NCI-H2171 treated with DMSO at 0.1 percent for 48 hours (cell line): ENCODE measurements around the gene FOXO3.
A peak's percentile ranks its signal among the peaks of the same experiment; 100 is the strongest.
"Not testable (repeated sequence)": the region's sequence is repeated elsewhere in the genome, so short reads cannot be mapped to it uniquely, and the experiment has no call there.

ENCODE experiments used
- DNase-seq: peaks from one replicate; lab custom pipeline; 2025; lab: John Stamatoyannopoulos, UW

Gene FOXO3

DNA sequence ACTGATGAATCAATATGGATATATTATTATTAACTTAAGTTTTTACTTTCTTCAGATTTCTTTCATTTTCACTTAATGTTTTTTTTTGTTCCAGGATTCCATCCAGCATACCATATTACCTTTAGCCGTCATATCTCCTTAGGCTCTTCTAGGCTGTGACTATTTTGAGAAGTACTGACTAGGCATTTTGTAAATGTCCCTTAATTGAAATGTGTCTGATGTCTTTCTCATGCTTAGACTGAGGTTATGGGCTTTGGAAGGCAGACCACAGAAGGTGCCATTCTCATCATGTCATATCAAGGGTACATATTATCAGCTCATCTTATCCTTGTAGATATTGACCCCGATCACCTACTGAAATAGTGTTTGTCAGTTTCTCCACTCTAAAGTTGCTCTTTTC is 101.3 kb downstream of the FOXO3 start:
- DNase-seq: no peak

DNA sequence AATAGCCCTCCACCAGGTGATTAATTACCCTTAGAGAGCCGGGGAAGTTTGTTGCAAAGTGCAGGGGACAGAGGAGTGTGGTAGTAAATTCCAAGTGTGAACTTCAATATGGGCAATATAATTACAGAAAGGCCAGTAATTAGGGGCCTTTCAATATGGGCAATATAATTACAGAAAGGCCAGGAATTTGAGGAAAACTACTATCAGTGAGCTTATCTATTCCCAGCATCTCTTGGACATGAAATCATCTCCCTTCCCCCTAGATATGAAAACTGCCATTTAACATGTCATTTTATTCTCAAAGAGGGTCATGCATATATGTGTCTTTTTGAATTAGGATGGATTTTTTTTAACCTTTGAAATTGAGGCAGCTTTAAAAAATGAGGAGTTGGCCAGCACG is 102.0 kb downstream of the FOXO3 start:
- DNase-seq: no peak

DNA sequence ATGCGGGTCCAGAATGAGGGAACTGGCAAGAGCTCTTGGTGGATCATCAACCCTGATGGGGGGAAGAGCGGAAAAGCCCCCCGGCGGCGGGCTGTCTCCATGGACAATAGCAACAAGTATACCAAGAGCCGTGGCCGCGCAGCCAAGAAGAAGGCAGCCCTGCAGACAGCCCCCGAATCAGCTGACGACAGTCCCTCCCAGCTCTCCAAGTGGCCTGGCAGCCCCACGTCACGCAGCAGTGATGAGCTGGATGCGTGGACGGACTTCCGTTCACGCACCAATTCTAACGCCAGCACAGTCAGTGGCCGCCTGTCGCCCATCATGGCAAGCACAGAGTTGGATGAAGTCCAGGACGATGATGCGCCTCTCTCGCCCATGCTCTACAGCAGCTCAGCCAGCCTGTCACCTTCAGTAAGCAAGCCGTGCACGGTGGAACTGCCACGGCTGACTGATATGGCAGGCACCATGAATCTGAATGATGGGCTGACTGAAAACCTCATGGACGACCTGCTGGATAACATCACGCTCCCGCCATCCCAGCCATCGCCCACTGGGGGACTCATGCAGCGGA is 102.9 kb downstream of the FOXO3 start:
- not testable (repeated sequence) for DNase-seq

DNA sequence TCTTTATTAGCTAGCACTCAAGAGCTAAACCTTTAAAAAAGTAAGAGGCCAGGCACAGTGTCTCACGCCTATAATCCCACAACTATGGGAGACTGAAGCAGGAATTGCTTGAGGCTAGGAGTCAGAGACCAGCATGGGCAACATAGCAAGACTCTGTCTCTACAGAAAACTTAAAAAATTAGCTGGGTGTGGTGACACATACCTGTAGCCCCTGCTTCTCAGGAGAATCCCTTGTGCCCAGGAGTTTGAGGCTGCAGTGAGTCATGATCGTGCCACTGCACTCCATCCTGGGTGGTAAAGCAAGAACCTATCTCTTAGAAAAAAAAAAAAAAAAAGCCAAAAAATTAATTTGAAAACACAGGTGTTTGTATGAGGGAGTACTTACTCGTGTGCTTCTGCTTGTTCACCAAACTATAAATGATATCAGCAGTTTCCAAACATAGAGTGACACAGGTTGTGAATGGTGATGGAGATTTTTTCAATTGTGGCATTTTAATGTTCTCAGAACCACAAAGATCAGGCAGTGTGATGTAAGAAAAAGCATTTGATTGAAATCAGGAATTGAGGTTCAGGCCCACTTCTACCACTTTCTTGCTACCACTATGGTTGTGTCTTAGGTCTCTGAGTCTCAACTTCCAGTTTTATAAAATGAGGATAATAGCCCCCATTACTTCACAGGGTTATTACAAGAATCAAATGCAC is 104.9 kb downstream of the FOXO3 start:
- DNase-seq: no peak

DNA sequence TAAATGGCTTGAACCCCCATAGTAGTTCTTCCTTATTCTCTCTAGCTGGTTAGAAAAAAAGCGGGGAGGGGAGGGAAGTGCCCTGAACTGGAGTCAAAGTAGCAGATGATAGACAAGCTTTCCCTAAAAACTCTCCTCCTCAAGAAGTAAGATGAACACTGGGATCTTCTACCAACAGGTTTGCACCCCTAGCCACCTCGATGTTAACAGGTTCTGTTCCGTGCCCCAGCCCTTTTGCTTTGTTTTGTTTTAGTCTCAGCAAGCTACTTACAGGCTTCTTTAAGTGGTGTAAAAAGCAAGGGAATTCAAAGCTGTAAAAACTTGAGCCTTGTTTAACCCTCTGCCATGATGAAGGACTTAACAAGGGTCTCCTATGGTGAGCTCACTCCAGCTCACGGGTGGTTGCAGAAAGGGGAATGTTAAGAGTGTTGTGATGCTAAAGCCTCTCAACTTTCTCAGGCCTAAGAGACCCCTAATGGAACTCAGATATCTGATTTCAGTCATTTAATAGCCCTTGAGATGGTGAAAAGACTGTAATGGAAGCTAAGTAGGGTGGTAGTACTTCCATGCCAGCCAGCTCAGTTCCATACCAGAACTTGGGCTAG is 106.0 kb downstream of the FOXO3 start:
- DNase-seq: no peak

DNA sequence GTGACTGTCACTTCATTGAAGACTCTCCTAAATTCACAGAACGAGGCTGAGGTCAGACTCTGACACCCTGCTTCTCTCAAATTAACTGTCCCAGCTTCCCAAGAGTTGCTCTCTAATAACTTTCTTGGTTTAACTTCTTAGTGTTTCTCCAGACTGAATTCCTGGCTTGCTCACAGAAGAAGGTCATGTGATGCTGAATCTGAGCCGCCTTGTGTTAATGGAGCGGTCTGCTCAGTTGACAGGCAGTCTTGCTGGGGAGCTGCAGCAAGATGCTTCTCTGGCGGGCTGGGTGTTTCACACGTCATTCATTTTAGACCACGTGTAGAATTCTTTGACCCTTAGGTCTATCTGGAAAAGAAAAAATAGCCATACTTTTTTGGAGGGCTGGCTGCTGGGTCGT is 107.3 kb downstream of the FOXO3 start:
- no peak for DNase-seq

DNA sequence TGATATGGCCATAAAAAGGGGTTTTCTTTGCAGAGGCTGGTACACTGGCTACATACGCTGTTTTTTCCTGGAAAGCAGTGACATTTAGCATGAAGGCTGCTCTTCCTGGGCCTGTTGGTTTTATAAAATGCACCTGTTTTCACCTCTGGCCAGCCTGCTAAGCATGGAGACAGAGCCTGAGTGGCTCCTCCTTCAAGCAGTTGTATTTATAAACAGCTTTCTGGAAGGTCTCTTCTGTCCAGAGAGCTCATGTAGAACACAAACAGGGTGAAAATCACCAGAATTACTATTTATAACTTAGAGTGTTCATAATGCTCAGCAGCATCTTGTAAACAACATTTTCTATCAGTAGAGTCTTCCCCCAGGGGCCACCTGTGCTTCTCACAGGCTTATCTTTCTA is 109.0 kb downstream of the FOXO3 start:
- no peak for DNase-seq

DNA sequence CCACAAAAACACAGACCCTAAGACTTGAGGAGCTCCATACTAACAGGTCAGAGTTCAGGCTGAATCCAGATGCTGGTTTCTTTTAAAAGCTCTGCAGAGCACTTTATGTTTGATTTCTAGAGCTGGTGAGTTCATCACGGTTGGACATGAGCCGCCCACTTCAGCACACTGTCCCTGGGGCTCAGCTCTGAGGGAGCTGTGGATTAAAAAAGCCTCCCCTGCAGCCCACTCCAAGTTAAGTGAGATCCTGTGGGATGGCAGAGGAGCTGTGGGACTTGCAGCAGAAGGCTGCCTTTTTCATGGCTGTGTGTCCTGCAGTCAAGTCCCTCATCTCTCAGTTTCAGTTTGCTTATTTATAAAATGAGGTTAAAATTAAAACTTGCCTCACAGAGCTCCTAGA is 110.5 kb downstream of the FOXO3 start:
- DNase-seq: no peak

DNA sequence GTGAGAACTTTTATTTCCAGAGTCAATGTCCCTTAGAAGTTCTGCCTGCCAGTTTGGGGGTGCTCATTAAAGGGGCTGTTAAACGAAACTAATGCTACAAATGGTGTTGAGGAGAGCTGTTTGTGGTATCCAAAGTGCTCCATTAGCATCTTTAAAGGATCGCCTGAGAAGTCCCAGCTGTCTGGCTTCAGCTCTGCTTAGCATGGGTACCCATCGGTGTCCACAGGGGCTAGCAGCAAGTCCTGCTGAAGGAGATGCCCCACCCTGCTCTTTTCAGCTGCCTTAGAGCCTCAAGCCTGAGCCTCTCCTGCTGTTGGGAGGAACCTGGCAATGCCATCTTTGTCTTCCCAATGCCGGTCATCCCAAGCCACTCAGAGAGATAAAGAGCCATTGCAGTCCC is 111.1 kb downstream of the FOXO3 start:
- DNase-seq: no peak

DNA sequence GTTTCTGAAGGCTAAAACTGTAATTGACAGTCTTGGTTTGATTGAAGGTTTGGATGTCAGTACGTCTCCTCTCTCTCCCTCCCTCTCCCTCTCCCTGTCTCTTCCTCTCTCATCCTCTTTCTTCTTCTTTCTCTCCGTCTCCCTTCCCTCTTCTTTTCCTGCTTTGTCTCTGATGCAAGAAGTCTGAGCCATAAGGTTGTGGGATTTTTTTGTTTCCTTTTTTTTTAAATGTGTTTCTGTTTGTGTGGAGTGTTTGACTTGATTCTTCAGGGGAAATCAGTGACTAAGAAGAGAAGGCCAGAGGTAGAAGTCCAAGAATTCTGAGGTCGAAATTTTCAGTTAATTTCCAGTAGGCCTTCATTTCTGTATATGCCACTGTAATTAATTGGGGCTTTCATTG is 111.9 kb downstream of the FOXO3 start:
- DNase-seq: no peak

DNA sequence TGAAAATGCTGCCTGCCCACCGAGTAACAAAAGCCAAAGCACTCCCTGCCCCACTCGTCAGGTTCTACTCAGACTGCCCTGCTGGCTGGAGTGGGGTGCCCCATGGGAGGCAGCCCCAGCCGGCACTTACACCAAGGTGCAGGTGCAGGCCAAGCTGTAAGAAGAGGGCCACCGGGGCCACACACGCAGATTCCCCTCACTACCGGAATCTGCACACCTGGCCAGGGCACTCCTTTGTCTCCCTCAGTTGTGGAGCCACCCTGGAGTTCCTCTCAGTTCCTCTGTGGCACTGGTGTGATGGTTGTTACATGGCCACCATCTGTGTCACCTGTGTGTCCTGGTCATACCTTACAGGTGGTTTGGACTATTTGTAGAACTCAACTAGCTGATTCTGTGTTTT is 112.4 kb downstream of the FOXO3 start:
- no peak for DNase-seq

DNA sequence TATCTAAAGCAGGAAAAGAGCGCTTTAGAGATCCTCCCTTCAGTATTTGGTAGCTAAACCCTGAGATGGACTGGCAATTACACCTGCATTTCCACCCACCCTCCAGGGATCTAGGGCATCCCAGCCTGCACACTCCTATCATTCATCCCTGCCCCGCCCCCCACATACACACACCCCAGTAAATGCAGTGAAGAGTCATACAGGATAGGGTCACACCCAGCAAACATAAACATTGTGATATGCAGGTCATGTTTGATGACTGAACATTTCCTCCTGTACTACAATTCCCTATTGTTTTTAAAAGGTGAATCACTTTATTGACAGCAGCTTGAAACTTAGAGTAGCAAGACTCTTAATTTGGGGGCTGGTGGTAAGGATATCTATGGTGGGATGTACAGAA is 112.9 kb downstream of the FOXO3 start:
- no peak for DNase-seq

DNA sequence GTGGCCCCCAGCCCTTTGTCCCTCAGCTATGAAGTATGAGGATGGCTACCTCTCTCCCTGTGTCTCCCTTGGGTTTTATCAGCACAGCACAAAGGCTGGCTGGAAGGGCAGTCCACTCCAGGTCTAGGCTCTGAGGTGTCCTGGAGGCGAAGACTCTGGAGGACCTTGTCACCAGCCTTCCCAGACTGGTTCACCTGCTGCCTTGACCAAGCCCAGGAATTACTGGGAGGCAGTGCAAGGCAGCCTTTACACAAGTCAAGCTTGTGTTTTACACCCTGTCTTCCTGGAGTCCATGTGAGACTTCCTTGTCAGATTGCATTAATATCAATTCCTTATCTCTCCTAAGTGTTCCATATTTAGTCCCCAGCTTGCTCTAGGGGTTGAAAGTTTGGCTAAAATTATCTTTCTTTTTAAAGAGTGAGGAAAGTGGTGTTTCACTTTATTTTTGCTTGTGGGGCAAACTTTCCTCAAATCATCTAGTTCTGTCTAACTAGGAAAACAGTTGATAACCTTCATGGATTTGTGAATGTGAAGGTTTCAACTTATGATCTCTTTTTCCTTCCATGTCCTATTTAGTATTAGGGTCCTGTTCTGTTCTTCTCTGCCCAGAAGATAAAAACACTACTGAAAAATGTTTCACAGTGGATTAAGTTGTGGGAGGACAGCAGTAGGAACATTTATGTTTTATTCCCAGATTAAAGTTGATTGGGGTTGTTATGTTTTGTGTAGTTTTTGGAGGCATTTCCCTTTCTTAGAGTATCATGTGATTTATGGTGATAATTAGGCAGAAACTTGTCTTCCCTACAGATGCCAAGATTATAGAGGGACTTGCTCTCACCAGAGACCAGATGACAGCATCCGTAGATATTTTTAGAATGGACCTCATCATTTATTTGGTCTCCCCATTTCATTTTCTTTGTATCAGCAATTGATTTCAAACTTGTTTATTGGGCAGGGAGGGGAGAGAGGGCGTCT is 114.8 kb downstream of the FOXO3 start:
- no peak for DNase-seq

DNA sequence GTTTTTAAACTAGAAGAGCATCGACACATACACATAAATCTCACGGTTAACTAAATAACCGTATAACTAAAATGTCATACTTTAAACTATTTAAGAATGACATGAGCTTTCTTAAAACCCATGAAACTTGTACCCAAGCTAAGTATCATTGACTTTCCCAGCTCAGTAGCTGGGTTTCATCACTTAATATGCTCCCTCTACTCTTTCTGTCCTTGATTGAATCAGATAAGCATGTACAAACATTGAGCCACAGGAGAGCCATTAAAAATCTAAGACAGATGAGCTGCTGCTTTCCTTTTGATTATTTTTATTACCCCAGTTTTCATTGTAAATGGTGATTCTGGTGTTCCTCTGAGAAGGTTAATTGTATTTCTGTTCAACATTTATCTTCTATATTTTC is 115.8 kb downstream of the FOXO3 start:
- no peak for DNase-seq

DNA sequence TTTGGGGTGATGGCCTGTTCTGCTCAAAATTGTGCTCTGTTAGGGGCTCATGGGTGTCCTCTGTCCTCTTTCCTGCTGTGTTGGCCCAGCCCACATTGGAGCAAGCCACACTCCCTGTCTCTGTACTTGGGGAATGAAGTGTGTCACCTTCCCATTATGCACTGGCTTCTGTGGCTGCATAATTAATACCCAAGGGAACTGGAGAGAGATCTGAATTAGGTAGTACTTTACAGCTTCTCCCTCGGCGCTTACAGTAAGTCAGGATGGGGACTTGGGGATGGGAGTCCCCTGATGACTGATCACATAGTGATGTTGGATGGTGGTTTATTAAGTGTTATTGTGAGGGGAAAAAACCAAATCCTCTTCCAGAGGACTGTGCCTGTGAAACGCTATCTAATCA is 116.6 kb downstream of the FOXO3 start:
- DNase-seq: peak; percentile 40

DNA sequence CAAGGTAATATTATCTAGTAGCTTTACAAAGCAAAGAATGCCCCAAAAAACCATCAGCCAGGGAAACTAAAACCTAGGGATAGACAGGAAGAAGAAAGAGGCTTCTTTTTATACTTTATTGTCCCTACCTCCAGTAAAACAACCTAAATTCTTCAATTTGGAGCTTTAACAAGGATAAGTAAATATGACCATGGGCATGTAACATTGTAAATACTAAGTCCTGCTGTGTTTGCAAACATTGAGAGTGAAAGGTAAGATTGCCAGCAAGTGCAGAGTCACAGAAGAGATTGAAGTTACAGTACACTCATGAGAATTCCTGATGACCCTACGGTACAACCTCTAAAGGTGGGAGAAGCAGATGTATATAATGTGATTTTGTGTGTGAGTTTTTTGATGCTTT is 117.2 kb downstream of the FOXO3 start:
- no peak for DNase-seq

DNA sequence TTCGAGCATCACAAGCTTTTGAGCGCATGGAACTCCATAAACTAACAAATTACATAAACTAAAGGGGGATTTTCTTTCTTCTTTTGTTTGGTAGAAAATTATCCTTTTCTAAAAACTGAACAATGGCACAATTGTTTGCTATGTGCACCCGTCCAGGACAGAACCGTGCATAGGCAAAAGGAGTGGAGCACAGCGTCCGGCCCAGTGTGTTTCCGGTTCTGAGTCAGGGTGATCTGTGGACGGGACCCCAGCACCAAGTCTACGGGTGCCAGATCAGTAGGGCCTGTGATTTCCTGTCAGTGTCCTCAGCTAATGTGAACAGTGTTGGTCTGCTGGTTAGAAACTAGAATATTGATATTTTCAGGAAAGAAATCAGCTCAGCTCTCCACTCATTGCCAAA is 119.6 kb downstream of the FOXO3 start:
- not testable (repeated sequence) for DNase-seq

DNA sequence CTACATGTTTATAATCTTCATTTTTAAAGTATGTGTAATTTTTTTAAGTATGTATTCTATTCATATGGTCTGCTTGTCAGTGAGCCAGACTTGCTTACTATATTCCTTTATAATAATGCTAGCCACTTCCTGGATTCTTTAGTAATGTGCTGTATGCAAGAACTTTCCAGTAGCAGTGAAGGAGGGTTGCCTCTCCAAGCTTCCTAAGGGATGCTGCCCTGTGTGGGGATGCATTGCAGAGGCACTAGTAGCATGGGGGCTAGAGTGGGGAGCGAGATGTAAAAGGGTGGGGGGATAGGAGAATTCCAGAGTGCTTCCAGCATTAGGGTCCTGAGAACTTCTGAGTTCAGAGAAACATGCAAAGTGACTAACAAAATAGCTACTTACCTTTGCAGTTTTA is 121.0 kb downstream of the FOXO3 start:
- DNase-seq: not testable (repeated sequence)

DNA sequence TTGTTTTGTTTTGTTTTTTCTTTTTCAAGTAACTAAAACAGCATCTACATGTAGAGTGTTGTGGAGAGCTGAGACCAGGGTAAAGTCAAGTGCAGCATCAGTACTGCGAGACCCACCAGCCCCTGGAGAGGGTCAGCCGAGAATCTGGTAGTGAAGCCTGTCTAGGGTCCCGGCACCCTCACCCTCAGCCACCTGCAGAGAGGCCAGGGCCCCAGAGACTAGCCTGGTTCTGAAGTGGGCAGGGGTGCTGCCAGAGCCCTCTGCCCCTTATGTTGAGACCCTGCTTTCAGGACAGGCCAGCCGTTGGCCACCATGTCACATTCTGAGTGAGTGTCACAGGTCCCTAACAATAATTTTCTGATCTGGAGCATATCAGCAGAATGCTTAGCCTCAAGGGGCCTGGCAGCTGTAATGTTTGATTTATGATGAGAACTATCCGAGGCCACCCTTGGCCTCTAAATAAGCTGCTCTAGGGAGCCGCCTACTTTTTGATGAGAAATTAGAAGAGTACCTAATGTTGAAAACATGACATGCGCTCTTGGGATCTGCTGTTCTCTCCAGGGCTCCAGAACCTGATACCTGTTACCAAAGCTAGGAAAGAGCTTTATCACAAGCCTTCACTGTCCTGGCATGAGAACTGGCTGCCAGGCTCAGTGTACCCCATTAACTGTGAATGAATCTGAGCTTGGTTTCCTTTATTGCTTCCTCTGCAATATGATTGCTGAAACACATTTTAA is 121.8 kb downstream of the FOXO3 start:
- DNase-seq: not testable (repeated sequence)

DNA sequence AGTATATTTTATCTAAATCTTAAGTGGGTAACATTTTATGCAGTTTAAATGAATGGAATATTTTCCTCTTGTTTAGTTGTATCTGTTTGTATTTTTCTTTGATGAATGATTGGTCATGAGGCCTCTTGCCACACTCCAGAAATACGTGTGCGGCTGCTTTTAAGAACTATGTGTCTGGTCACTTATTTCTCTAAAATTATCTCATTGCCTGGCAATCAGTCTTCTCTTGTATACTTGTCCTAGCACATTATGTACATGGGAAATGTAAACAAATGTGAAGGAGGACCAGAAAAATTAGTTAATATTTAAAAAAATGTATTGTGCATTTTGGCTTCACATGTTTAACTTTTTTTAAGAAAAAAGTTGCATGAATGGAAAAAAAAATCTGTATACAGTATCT is 123.3 kb downstream of the FOXO3 start:
- not testable (repeated sequence) for DNase-seq

DNA sequence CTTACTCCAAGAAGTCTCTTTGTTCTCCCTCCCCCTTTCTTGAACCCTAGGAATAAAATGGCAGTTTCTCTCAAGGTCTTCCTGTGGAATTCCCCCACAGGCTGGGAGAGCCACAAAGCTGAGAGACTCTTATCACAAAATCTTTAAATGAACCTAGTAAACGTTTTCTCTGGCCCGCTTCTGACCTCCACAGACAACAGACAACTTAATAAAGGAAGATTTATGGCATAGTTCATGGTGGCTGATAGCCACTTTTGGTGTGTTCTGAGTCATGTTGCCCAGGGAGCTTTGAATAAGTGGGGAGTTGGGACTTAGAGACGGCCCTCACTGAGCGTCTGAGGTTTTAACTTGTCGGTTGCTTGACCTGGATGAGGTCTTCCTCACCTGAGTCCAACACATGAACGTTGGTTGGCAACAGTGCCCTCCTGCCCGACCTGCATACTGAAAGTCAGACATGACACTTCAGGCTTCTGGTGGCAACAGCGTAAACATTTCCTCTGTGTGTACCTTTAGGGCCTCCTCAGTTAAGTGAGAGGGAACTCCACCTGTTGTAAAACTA is 124.1 kb downstream of the FOXO3 start:
- no peak for DNase-seq

DNA sequence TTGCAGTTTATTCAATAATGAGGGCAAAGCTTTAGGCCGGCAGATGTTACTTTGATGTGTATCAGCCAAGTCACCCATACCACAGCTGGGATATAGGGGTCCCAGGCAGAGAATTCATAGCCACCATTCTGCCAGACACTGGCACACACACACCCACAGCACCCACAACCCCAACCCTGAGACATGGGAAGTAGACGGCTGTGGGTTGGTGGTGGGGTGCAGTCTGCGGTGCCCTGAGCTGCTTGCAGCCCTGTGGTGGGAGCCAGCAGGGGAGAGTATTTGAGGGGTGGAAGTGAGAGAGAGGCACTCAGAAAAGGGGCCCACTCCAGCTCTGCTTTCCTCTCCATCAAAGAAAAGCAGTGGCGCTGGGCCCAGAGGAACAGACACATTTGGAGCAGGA is 125.3 kb downstream of the FOXO3 start:
- DNase-seq: no peak
